ENCODE measurements around the gene CAPRIN1.

The CAPRIN1 gene

DNA sequence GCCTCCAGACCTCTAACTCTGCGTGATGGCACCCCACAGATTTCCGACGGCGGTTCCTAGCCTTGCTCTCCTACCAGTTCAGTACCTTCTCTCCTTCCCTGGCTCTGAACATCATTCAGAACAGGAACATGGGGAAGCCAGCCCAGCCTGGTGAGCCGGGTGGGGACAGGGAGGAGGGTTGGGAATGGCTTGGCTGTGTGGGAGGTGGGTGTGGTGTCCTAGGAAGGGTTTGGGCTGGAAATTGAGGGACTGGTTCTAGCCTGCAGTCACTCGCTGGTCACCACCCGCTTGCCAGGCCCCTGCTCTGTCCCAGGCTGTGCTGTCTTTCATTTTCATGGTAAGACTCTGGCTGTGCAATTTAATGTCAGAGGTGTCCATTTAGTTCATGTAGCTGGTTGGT lies 87.8 kb downstream of the CAPRIN1 start:
- TF ChIP-seq EZH2phosphoT487 (IDR thresholded peaks at IDR 0.05; ENCODE audit: low read depth) (no peak), CTCF (IDR thresholded peaks at IDR 0.05; ENCODE audit: low read depth, low read length) (no peak)
- no peaks in the 10 kb centered on the region for H3K9me3 ChIP-seq (ENCODE audit: insufficient read depth, low read length)
- no peak overlapping the region for H3K4me3 ChIP-seq (ENCODE audit: low read length)
- H3K4me1 ChIP-seq (ENCODE audit: low read length) = peaks cover 37% of the 10 kb centered on the region
- H2AFZ ChIP-seq (ENCODE audit: low read depth, low read length) = no peak overlapping the region
- no peak overlapping the region for H3K9ac ChIP-seq (ENCODE audit: low read length)
- H4K20me1 ChIP-seq (ENCODE audit: insufficient read depth, low read length) = 0 out of 2 replicates have a peak, but pooled peaks cover 2% of the 10 kb centered on the region
- peaks cover 17% of the 10 kb centered on the region for H3K79me2 ChIP-seq (ENCODE audit: low read length)
- H3K4me2 ChIP-seq (ENCODE audit: low read length) = no peak overlapping the region
- peaks cover 84% of the 10 kb centered on the region for H3K36me3 ChIP-seq (replicated peaks; ENCODE audit: low read depth, low read length)
- no peaks in the 10 kb centered on the region for H3K27me3 ChIP-seq (ENCODE audit: low read depth, low read length)
- H3K27ac ChIP-seq (ENCODE audit: low read length) = no peak overlapping the region

DNA sequence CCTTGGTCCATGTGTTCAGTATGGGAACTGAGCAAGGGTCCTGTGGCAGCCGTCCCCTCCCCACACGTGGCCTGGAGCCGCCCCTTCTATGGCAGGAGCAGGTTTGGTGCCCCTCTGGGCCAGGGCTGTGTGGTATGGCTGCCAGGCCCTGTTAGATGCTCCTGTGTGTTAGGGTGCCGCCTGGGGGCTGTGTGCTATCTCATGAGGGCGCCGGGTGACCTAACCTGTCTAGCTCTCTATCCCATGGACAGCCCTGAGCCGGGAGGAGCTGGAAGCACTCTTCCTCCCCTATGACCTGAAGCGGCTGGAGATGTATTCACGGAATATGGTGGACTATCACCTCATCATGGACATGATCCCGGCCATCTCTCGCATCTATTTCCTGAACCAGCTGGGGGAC lies 88.6 kb downstream of the CAPRIN1 start:
- Histone ChIP-seq H3K9me3 (ENCODE audit: insufficient read depth, low read length) (no peaks in the 10 kb centered on the region), H3K4me1 (ENCODE audit: low read length) (peaks cover 37% of the 10 kb centered on the region), H2AFZ (ENCODE audit: low read depth, low read length) (no peak overlapping the region), H4K20me1 (ENCODE audit: insufficient read depth, low read length) (0 out of 2 replicates have a peak, but pooled peaks cover under 1% of the 10 kb centered on the region), H3K9ac (ENCODE audit: low read length) (no peak overlapping the region), H3K4me2 (ENCODE audit: low read length) (no peak overlapping the region), H3K4me3 (ENCODE audit: low read length) (no peak overlapping the region), H3K36me3 (replicated peaks; ENCODE audit: low read depth, low read length) (peaks cover 86% of the 10 kb centered on the region), H3K27me3 (ENCODE audit: low read depth, low read length) (no peaks in the 10 kb centered on the region), H3K79me2 (ENCODE audit: low read length) (peaks cover 17% of the 10 kb centered on the region), H3K27ac (ENCODE audit: low read length) (no peak overlapping the region)
- TF ChIP-seq EZH2phosphoT487 (IDR thresholded peaks at IDR 0.05; ENCODE audit: low read depth) (no peak), CTCF (IDR thresholded peaks at IDR 0.05; ENCODE audit: low read depth, low read length) (no peak)

- Histone ChIP-seq H3K4me2 (ENCODE audit: low read length) (no peak overlapping the region), H3K27ac (ENCODE audit: low read length) (no peak overlapping the region), H3K9ac (ENCODE audit: low read length) (no peak overlapping the region), H3K79me2 (ENCODE audit: low read length) (peaks cover 4% of the 10 kb centered on the region; the same call in 1 of the 2 replicates), H4K20me1 (ENCODE audit: insufficient read depth, low read length) (no peaks in the 10 kb centered on the region), H3K9me3 (ENCODE audit: insufficient read depth, low read length) (no peaks in the 10 kb centered on the region), H3K4me1 (ENCODE audit: low read length) (peaks cover 45% of the 10 kb centered on the region), H3K36me3 (replicated peaks; ENCODE audit: low read depth, low read length) (peaks cover 83% of the 10 kb centered on the region), H3K27me3 (ENCODE audit: low read depth, low read length) (no peaks in the 10 kb centered on the region), H2AFZ (ENCODE audit: low read depth, low read length) (no peak overlapping the region), H3K4me3 (ENCODE audit: low read length) (no peak overlapping the region)
- TF ChIP-seq CTCF (IDR thresholded peaks at IDR 0.05; ENCODE audit: low read depth, low read length) (no peak), EZH2phosphoT487 (IDR thresholded peaks at IDR 0.05; ENCODE audit: low read depth) (no peak)
These were observed 91.5 kb downstream of the CAPRIN1 start for GRCh38 chr11:34143048-34143447.

- H3K4me1 ChIP-seq (ENCODE audit: low read length) = peaks cover 45% of the 10 kb centered on the region
- peak overlapping the region; percentile 78 for H3K9ac ChIP-seq (ENCODE audit: low read length)
- H3K4me2 ChIP-seq (ENCODE audit: low read length) = peak overlapping the region; percentile 73
- peak overlapping the region; percentile 99 for H3K27ac ChIP-seq (ENCODE audit: low read length)
- peak overlapping the region; percentile 51 for H3K4me3 ChIP-seq (ENCODE audit: low read length)
- no peaks in the 10 kb centered on the region for H4K20me1 ChIP-seq (ENCODE audit: insufficient read depth, low read length)
- peaks cover 4% of the 10 kb centered on the region; the same call in 1 of the 2 replicates for H3K79me2 ChIP-seq (ENCODE audit: low read length)
- H3K9me3 ChIP-seq (ENCODE audit: insufficient read depth, low read length) = no peaks in the 10 kb centered on the region
- H3K36me3 ChIP-seq (replicated peaks; ENCODE audit: low read depth, low read length) = peaks cover 87% of the 10 kb centered on the region
- no peak for TF ChIP-seq CTCF (IDR thresholded peaks at IDR 0.05; ENCODE audit: low read depth, low read length)
- no peak for TF ChIP-seq EZH2phosphoT487 (IDR thresholded peaks at IDR 0.05; ENCODE audit: low read depth)
- H2AFZ ChIP-seq (ENCODE audit: low read depth, low read length) = no peak overlapping the region
- H3K27me3 ChIP-seq (ENCODE audit: low read depth, low read length) = no peaks in the 10 kb centered on the region
These were observed 93.5 kb downstream of the CAPRIN1 start for GRCh38 chr11:34145073-34145472.

Data from OCI-LY3 (cell line).